Panc1 (cell line): ENCODE data around the gene PKD1L1. TPM values are rescaled to one million over a fixed set of nuclear protein-coding genes. Genes with fewer than 3 reads are reported as not detected.
A peak's percentile ranks its signal among the peaks of the same experiment; 100 is the strongest.

Experiments used
- ATAC-seq: fragments of 200-7000 bp; cut with Tn5 transposase; 2 replicates; pipeline ENCODE4 v1.9.1; 2020; ENCODE audit warnings: mild to moderate bottlenecking, moderate library complexity
- BruUV-seq: library from RNA; stranded (reverse); fragments of 400-500 nt; replicated peaks from 2 replicates; lab custom pipeline; 2021; lab: Mats Ljungman, UMichigan
- CTCF ChIA-PET: fragments of 300-600 bp; sonication (Branson Sonifier 250); formaldehyde crosslinking; loops from one replicate; lab custom pipeline; 2022; ENCODE audit warnings: antibody characterized with exemption; lab: Charles Lee
- POLR2A ChIA-PET: fragments of 300-600 bp; sonication (Branson Sonifier 250); formaldehyde crosslinking; loops from one replicate; lab custom pipeline; 2022; ENCODE audit warnings: antibody characterized with exemption; lab: Charles Lee
- DNase-seq: peaks from one replicate; pipeline ENCODE4 v3.0.0-alpha.2; 2010; ENCODE audit warnings: low read depth, low spot score
- H3K27ac ChIP-seq: 2 replicates; pipeline ENCODE4 v1.5.1; 2011; ENCODE audit warnings: mild to moderate bottlenecking, low read length, inconsistent platforms
- H3K27me3 ChIP-seq: fragments of 200-500 bp; sonication (Bioruptor generic); 2 replicates; pipeline ENCODE4 v1.6.0; 2014; ENCODE audit warnings: low read length, inconsistent platforms; ENCODE audit not compliant: control insufficient read depth, insufficient read depth
- H3K36me3 ChIP-seq: fragments of 200-500 bp; sonication (Bioruptor generic); 2 replicates; pipeline ENCODE4 v1.5.1; 2014; ENCODE audit warnings: inconsistent platforms, mild to moderate bottlenecking, low read length, moderate library complexity; ENCODE audit not compliant: control insufficient read depth, insufficient read depth
- H3K4me1 ChIP-seq: 2 replicates; pipeline ENCODE4 v1.5.1; 2011; ENCODE audit warnings: inconsistent platforms, mild to moderate bottlenecking, low read length, moderate library complexity; ENCODE audit not compliant: control insufficient read depth, insufficient read depth
- H3K4me3 ChIP-seq, 2 experiments: 2 replicates each; pipeline ENCODE4 v1.5.1; 2011 to 2012; ENCODE audit warnings: low read depth in 2 of 2, low read length in 2 of 2, mild to moderate bottlenecking in 2 of 2, inconsistent platforms in 1 of 2, moderate library complexity in 1 of 2
- H3K9me3 ChIP-seq: fragments of 200-500 bp; sonication (Bioruptor generic); 2 replicates; pipeline ENCODE4 v1.5.1; 2014; ENCODE audit warnings: low read depth, mild to moderate bottlenecking, inconsistent platforms, low read length, moderate library complexity; ENCODE audit not compliant: control insufficient read depth, insufficient read depth
- CTCF ChIP-seq: fragments of 450-650 bp; IDR thresholded peaks from 2 replicates; pipeline ENCODE4 v1.5.1; 2017; ENCODE audit warnings: mild to moderate bottlenecking
- POLR2AphosphoS5 ChIP-seq: IDR thresholded peaks from 2 replicates; pipeline ENCODE4 v1.6.1; 2012; ENCODE audit warnings: mild to moderate bottlenecking, low read depth, low read length, moderate library complexity
- REST ChIP-seq, 2 experiments: IDR thresholded peaks; 2 replicates each; pipeline ENCODE4 v1.6.1; 2011 to 2012; ENCODE audit warnings: low read depth in 2 of 2, control low read depth in 1 of 2, low read length in 1 of 2, mild to moderate bottlenecking in 1 of 2, moderate library complexity in 1 of 2; ENCODE audit not compliant: insufficient read depth in 1 of 2
- SIN3A ChIP-seq: IDR thresholded peaks from 2 replicates; pipeline ENCODE4 v1.6.1; 2012; ENCODE audit warnings: low read depth, mild to moderate bottlenecking, low read length, moderate library complexity, borderline replicate concordance; ENCODE audit not compliant: insufficient read depth
- TCF7L2 ChIP-seq: IDR thresholded peaks from 2 replicates; pipeline ENCODE4 v1.6.1; 2011; ENCODE audit warnings: mild to moderate bottlenecking, low read depth, low read length, inconsistent platforms
- in situ Hi-C: cut with HindIII; loops from 2 replicates; pipeline ENCODE4 v1.10.0; 2016; ENCODE audit warnings: low sequenced_read_pairs, low pct_unique_long_range_greater_than_20kb
- intact Hi-C: fragments of 100-400 bp; cut with micrococcal nuclease; formaldehyde crosslinking; loops from one replicate; pipeline ENCODE4 v1.10.0; 2022; ENCODE audit not compliant: unreplicated experiment
- total RNA-seq: library from RNA; stranded (reverse); gene quantifications from one replicate; pipeline ENCODE4 v1.2.1, GENCODE V29; 2021; ENCODE audit not compliant: unreplicated experiment

The PKD1L1 gene
- total RNA-seq, 1 experiment from 2014 or later = 2.2 TPM

DNA sequence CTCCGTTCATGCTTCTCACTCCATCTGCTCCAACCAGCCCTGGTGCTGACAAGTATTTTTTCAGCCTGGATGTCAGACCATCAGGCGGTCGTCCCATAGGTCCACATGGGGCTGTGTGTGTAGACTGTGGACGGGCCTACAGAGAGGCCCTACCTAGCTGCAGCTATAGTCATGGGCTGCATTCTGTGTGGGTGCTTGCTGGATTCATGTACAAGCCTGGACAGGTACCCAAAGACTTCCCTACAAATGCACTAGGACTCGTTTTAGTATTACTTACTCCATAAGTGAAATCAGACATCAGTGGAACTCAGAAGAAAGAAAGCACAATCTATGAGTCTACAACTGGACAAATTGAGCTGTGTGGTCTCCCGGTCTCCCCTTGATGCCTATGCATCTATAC, 146.8 kb downstream of the PKD1L1 start:
- Histone ChIP-seq H3K9me3 (no peaks in the 10 kb centered on the region), H3K4me3 (no peak overlapping the region), H3K27ac (peak overlapping the region; percentile 79), H3K4me1 (peaks cover 41% of the 10 kb centered on the region), H3K27me3 (no peaks in the 10 kb centered on the region), H3K36me3 (no peaks in the 10 kb centered on the region)
- in situ Hi-C loops (no loop called here), intact Hi-C loops (no loop called here)
- no TSS peak for BruUV-seq
- no peak for DNase-seq
- TF ChIP-seq POLR2AphosphoS5 = no peak
- no peak for TF ChIP-seq REST (IDR thresholded peaks at IDR 0.05; ENCODE audit: insufficient read depth in 1 of 2, low read depth in 2 of 2, low read length in 1 of 2)
- TF ChIP-seq SIN3A = no peak
- TF ChIP-seq CTCF = no peak
- peak; percentile 17; the same call in 1 of the 2 replicates for ATAC-seq
- ChIA-PET CTCF (no interaction called here), POLR2A (no interaction called here)

GRCh38 chr7:47799524-47799923, 148.7 kb downstream of the PKD1L1 start:
- TF ChIP-seq REST (IDR thresholded peaks at IDR 0.05; ENCODE audit: insufficient read depth in 1 of 2, low read depth in 2 of 2, low read length in 1 of 2) (no peak), TCF7L2 (no peak), SIN3A (no peak), POLR2AphosphoS5 (no peak), CTCF (no peak)
- no TSS peak for BruUV-seq
- CTCF ChIA-PET = no interaction called here
- peak overlapping the region; percentile 79 for H3K27ac ChIP-seq
- H3K4me1 ChIP-seq = peaks cover 24% of the 10 kb centered on the region
- DNase-seq = no peak
- H3K4me3 ChIP-seq = no peak overlapping the region
- in situ Hi-C loops (no loop called here), intact Hi-C loops (no loop called here)
- H3K36me3 ChIP-seq = no peaks in the 10 kb centered on the region
- no peaks in the 10 kb centered on the region for H3K27me3 ChIP-seq
- POLR2A ChIA-PET = no interaction called here
- peaks cover 3% of the 10 kb centered on the region; the same call in 1 of the 2 replicates for H3K9me3 ChIP-seq
- no peak for ATAC-seq
